Stimulated activated naive B cell treated with anti-CD40 and anti-IgM and Interleukin-4, amounts not matched to agents 10 μg/mL and 1 μg/mL and 100 μg/mL, for 72 hours (primary cell): ENCODE measurements around the gene WDR73.

ENCODE experiments used
- ATAC-seq, 2 donors: fragments of 150-1000 bp; cut with Tn5 transposase; replicated peaks; 2 replicates each; pipeline ENCODE4 v1.10.0; 2021; ENCODE audit warnings: moderate library complexity in 1 of 2
- DNase-seq: peaks from one replicate; pipeline ENCODE4 v3.0.0; 2021
- H3K27ac Mint-ChIP-seq: one replicate; pipeline ENCODE4 v1.8.0; 2022; ENCODE audit warnings: mild to moderate bottlenecking, mixed read lengths
- H3K27me3 Mint-ChIP-seq, 2 donors: one replicate each; pipeline ENCODE4 v1.8.0; 2022; ENCODE audit warnings: mixed read lengths in 2 of 2
- H3K36me3 Mint-ChIP-seq, 2 donors: one replicate each; pipeline ENCODE4 v1.8.0; 2022; ENCODE audit warnings: mixed read lengths in 2 of 2, mild to moderate bottlenecking in 1 of 2
- H3K4me1 Mint-ChIP-seq, 2 donors: one replicate each; pipeline ENCODE4 v1.8.0; 2022; ENCODE audit warnings: mixed read lengths in 2 of 2, mild to moderate bottlenecking in 1 of 2
- H3K4me3 Mint-ChIP-seq, 2 donors: one replicate each; pipeline ENCODE4 v1.8.0; 2022; ENCODE audit warnings: mild to moderate bottlenecking in 2 of 2, mixed read lengths in 2 of 2, moderate library complexity in 1 of 2
- H3K9me3 Mint-ChIP-seq, 2 donors: one replicate each; pipeline ENCODE4 v1.8.0; 2022; ENCODE audit warnings: mixed read lengths in 2 of 2, mild to moderate bottlenecking in 1 of 2

WDR73 gene

GRCh38 chr15:84668221-84668982 is 14.3 kb upstream of the WDR73 start:
- Mint-ChIP-seq H3K27me3 (no peaks in the 10 kb centered on the region), H3K4me1 (peaks cover 13 to 22% of the 10 kb centered on the region in 2 donors), H3K9me3 (no peaks in the 10 kb centered on the region), H3K36me3 (peaks cover 29 to 52% of the 10 kb centered on the region in 2 donors), H3K4me3 (no peak overlapping the region), H3K27ac (no peak overlapping the region)
- no peak for DNase-seq
- ATAC-seq, result no peak

GRCh38 chr15:84666373-84666772 is 12.3 kb upstream of the WDR73 start:
- H3K36me3 Mint-ChIP-seq, result peaks cover 21 to 42% of the 10 kb centered on the region in 2 donors
- no peak for DNase-seq
- H3K9me3 Mint-ChIP-seq, result no peaks in the 10 kb centered on the region
- no peak overlapping the region for H3K4me3 Mint-ChIP-seq
- no peaks in the 10 kb centered on the region for H3K27me3 Mint-ChIP-seq
- ATAC-seq, result no peak
- H3K4me1 Mint-ChIP-seq, result peaks cover 8 to 12% of the 10 kb centered on the region in 2 donors
- H3K27ac Mint-ChIP-seq, result no peak overlapping the region

- Mint-ChIP-seq H3K27me3 (no peaks in the 10 kb centered on the region), H3K27ac (no peak overlapping the region)
- no peak for ATAC-seq
These were observed 6.9 kb upstream of the WDR73 start for GRCh38 chr15:84661001-84661400.

GRCh38 chr15:84659904-84660781 is 6.1 kb upstream of the WDR73 start:
- no peak for ATAC-seq
- H3K27ac Mint-ChIP-seq, result peak overlapping the region; percentile 62
- peak overlapping the region in 1 of 2 donors; percentile 29 for H3K4me3 Mint-ChIP-seq

More at GRCh38 chr15:84661001-84661400, 6.9 kb upstream of the WDR73 start:
- no peaks in the 10 kb centered on the region for H3K9me3 Mint-ChIP-seq
- peaks cover 20% of the 10 kb centered on the region in 2 donors for H3K36me3 Mint-ChIP-seq
- peaks cover 15 to 32% of the 10 kb centered on the region in 2 donors for H3K4me1 Mint-ChIP-seq
- H3K4me3 Mint-ChIP-seq, result no peak overlapping the region
- DNase-seq, result no peak

GRCh38 chr15:84658788-84659411 is 4.8 kb upstream of the WDR73 start:
- DNase-seq, result no peak
- H3K36me3 Mint-ChIP-seq, result peaks cover 11% of the 10 kb centered on the region in 2 donors
- H3K4me3 Mint-ChIP-seq, result peak overlapping the region; percentile 81 to 84
- no peak for ATAC-seq
- peaks cover 18 to 42% of the 10 kb centered on the region in 2 donors for H3K4me1 Mint-ChIP-seq
- H3K9me3 Mint-ChIP-seq, result no peaks in the 10 kb centered on the region
- peak overlapping the region; percentile 97 for H3K27ac Mint-ChIP-seq
- no peaks in the 10 kb centered on the region for H3K27me3 Mint-ChIP-seq

More at GRCh38 chr15:84659904-84660781, 6.1 kb upstream of the WDR73 start:
- H3K36me3 Mint-ChIP-seq, result peaks cover 18 to 20% of the 10 kb centered on the region in 2 donors
- DNase-seq, result no peak
- no peaks in the 10 kb centered on the region for H3K9me3 Mint-ChIP-seq
- H3K4me1 Mint-ChIP-seq, result peaks cover 15 to 36% of the 10 kb centered on the region in 2 donors
- H3K27me3 Mint-ChIP-seq, result no peaks in the 10 kb centered on the region

- ATAC-seq (peak; percentile 78 to 84), DNase-seq (peak; percentile 81)
- Mint-ChIP-seq H3K4me1 (peaks cover 22 to 48% of the 10 kb centered on the region in 2 donors), H3K9me3 (no peaks in the 10 kb centered on the region), H3K27me3 (no peaks in the 10 kb centered on the region), H3K4me3 (peak within 1 kb of the TSS; percentile 81 to 84), H3K27ac (peak within 1 kb of the TSS; percentile 97), H3K36me3 (peaks cover 14% of the 10 kb centered on the region in 2 donors)
These were observed 4.2 kb upstream of the WDR73 start, which contains the start of gene NMB for GRCh38 chr15:84658080-84658787. Gene NMB (minus strand): TSS chr15:84658199. CDS start chr15:84658152, 47 bp downstream.

- H3K4me1 Mint-ChIP-seq, result peaks cover 23 to 54% of the 10 kb centered on the region in 2 donors
- H3K9me3 Mint-ChIP-seq, result no peaks in the 10 kb centered on the region
- peak overlapping the region; percentile 86 for H3K27ac Mint-ChIP-seq
- ATAC-seq (no peak), DNase-seq (no peak)
- peaks cover 14 to 16% of the 10 kb centered on the region in 2 donors for H3K36me3 Mint-ChIP-seq
- H3K27me3 Mint-ChIP-seq, result no peaks in the 10 kb centered on the region
- peak overlapping the region; percentile 71 to 81 for H3K4me3 Mint-ChIP-seq
These were observed 3.6 kb upstream of the WDR73 start for GRCh38 chr15:84657748-84658079.

GRCh38 chr15:84656972-84657371 is 2.9 kb upstream of the WDR73 start:
- H3K36me3 Mint-ChIP-seq, result peaks cover 18 to 20% of the 10 kb centered on the region in 2 donors
- H3K9me3 Mint-ChIP-seq, result no peaks in the 10 kb centered on the region
- ATAC-seq (no peak), DNase-seq (no peak)
- peak overlapping the region; percentile 71 to 81 for H3K4me3 Mint-ChIP-seq
- H3K27me3 Mint-ChIP-seq, result no peaks in the 10 kb centered on the region
- no peak overlapping the region for H3K27ac Mint-ChIP-seq
- H3K4me1 Mint-ChIP-seq, result peaks cover 28 to 59% of the 10 kb centered on the region in 2 donors

- Mint-ChIP-seq H3K36me3 (peaks cover 16 to 20% of the 10 kb centered on the region in 2 donors), H3K27me3 (no peaks in the 10 kb centered on the region), H3K9me3 (no peaks in the 10 kb centered on the region), H3K4me1 (peaks cover 31 to 61% of the 10 kb centered on the region in 2 donors), H3K4me3 (peak overlapping the region; percentile 99), H3K27ac (peak overlapping the region; percentile 93)
- DNase-seq (peak; percentile 65), ATAC-seq (peak; percentile 57 to 59)
These were observed 788 bp upstream of the WDR73 start for GRCh38 chr15:84654689-84655453.

- Mint-ChIP-seq H3K4me1 (peaks cover 25 to 52% of the 10 kb centered on the region in 2 donors), H3K27ac (peak overlapping the region; percentile 99), H3K9me3 (no peaks in the 10 kb centered on the region), H3K4me3 (peak overlapping the region; percentile 99), H3K27me3 (no peaks in the 10 kb centered on the region), H3K36me3 (peaks cover 18 to 24% of the 10 kb centered on the region in 2 donors)
- DNase-seq (no peak), ATAC-seq (no peak)
These were observed 536 bp downstream of the WDR73 start for GRCh38 chr15:84653584-84653909.

GRCh38 chr15:84649706-84650105 is 4.4 kb downstream of the WDR73 start:
- Mint-ChIP-seq H3K36me3 (peaks cover 43 to 48% of the 10 kb centered on the region in 2 donors), H3K27ac (no peak overlapping the region), H3K4me3 (no peak overlapping the region), H3K27me3 (no peaks in the 10 kb centered on the region), H3K4me1 (peaks cover 25 to 41% of the 10 kb centered on the region in 2 donors), H3K9me3 (no peaks in the 10 kb centered on the region)
- ATAC-seq, result no peak
- DNase-seq, result no peak

GRCh38 chr15:84648539-84648938 is 5.5 kb downstream of the WDR73 start:
- no peak for DNase-seq
- no peaks in the 10 kb centered on the region for H3K27me3 Mint-ChIP-seq
- H3K9me3 Mint-ChIP-seq, result no peaks in the 10 kb centered on the region
- ATAC-seq, result no peak
- no peak overlapping the region for H3K4me3 Mint-ChIP-seq
- peaks cover 21 to 35% of the 10 kb centered on the region in 2 donors for H3K4me1 Mint-ChIP-seq
- no peak overlapping the region for H3K27ac Mint-ChIP-seq
- peaks cover 39 to 47% of the 10 kb centered on the region in 2 donors for H3K36me3 Mint-ChIP-seq

- ATAC-seq, result no peak
These were observed 6.4 kb downstream of the WDR73 start for GRCh38 chr15:84647726-84648125.

More at GRCh38 chr15:84647726-84648125, 6.4 kb downstream of the WDR73 start:
- H3K4me1 Mint-ChIP-seq, result peaks cover 22 to 27% of the 10 kb centered on the region in 2 donors
- H3K27me3 Mint-ChIP-seq, result no peaks in the 10 kb centered on the region
- no peak overlapping the region for H3K27ac Mint-ChIP-seq
- no peak for DNase-seq
- H3K4me3 Mint-ChIP-seq, result no peak overlapping the region
- peaks cover 36 to 51% of the 10 kb centered on the region in 2 donors for H3K36me3 Mint-ChIP-seq
- H3K9me3 Mint-ChIP-seq, result no peaks in the 10 kb centered on the region
